ENCODE data around the gene TNFRSF9.

- TF ChIP-seq CTCF (IDR thresholded peaks at IDR 0.05): no peak
- no peak for TF ChIP-seq POLR2A (IDR thresholded peaks at IDR 0.05)
Observed at GRCh38 chr1:7964476-7964875, 23.8 kb upstream of the TNFRSF9 start.

Data from breast epithelium (tissue), 3 donors.